GM12892 (cell line): ENCODE results near the gene TAS2R20.

Source experiments
- DNase-seq: peaks from one replicate; pipeline ENCODE4 v3.0.0; 2011; ENCODE audit not compliant: insufficient read length
- FAIRE-seq: peaks from 2 replicates; lab custom pipeline; 2011; peaks lifted over from hg19 to GRCh38; lab: Jason Lieb, UNC
- POLR2A ChIP-seq: IDR thresholded peaks from 2 replicates; pipeline ENCODE4 v1.6.1; 2011; ENCODE audit warnings: low read depth, low read length, control low read depth
- POLR2AphosphoS5 ChIP-seq: IDR thresholded peaks from 2 replicates; pipeline ENCODE4 v1.6.1; 2011; ENCODE audit warnings: low read depth, low read length, control low read depth
- TAF1 ChIP-seq: IDR thresholded peaks from 2 replicates; pipeline ENCODE4 v1.6.1; 2011; ENCODE audit warnings: low read depth, mild to moderate bottlenecking, control low read depth, low read length, borderline replicate concordance

The TAS2R20 gene

GRCh38 chr12:10957741-10958140 is 40.4 kb downstream of the TAS2R20 start:
- no peak for TF ChIP-seq TAF1
- no peak for TF ChIP-seq POLR2AphosphoS5
- TF ChIP-seq POLR2A: no peak
- DNase-seq (no peak), FAIRE-seq (no peak)

- DNase-seq: no peak
- TF ChIP-seq TAF1 (no peak), POLR2A (no peak), POLR2AphosphoS5 (no peak)
- no peak for FAIRE-seq
These were observed 42.0 kb downstream of the TAS2R20 start for GRCh38 chr12:10956085-10956484.

- no peak for FAIRE-seq
- DNase-seq: no peak
- TF ChIP-seq POLR2AphosphoS5 (no peak), TAF1 (no peak), POLR2A (no peak)
These were observed 45.5 kb downstream of the TAS2R20 start for GRCh38 chr12:10952645-10953044.
